Activated T-cell treated with anti-CD3 and anti-CD28 coated beads for 24 hours (primary cell): Measurements from ENCODE around the gene SELENOT.
"Not testable (repeated sequence)": the region's sequence is repeated elsewhere in the genome, so short reads cannot be mapped to it uniquely, and the experiment has no call there.

Experiments used
- DNase-seq: peaks from one replicate; pipeline ENCODE4 v3.0.0-alpha.2; 2020; ENCODE audit warnings: low read depth

Gene SELENOT, protein sequence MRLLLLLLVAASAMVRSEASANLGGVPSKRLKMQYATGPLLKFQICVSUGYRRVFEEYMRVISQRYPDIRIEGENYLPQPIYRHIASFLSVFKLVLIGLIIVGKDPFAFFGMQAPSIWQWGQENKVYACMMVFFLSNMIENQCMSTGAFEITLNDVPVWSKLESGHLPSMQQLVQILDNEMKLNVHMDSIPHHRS

DNA sequence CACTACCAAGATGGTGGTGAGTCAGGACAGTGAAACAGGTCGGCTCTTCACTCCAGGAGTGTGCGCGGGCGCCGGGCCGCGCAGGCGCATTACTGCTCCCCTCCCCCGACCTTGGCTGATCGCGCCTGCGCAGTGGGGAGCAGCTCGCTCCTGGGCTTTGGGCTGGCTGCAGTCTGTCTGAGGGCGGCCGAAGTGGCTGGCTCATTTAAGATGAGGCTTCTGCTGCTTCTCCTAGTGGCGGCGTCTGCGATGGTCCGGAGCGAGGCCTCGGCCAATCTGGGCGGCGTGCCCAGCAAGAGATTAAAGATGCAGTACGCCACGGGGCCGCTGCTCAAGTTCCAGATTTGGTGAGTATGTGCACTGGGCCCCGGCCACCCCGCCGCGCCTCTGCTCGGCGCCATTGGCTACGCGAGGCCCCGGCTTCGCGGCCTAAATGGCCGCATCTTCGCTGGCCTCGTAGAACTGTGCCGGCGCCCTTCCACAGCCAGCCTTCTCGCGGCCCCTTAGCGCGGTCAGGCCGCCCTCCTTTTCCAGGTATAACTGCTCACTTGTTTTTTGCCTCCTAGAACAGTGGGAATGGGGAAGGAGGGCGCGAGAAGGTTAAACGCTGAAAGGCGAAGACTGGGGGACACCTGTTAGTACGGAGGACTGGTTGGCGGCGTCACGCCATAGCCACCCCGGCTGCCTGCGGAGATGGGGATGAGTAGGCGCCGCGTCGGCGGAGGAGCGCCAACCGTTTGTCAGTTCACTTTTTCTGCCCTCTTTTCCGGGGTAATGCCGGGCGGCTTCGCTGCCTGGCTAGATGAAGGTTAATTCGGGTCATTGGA lies at the start of gene SELENOT:
TSS of gene SELENOT (plus strand) at position 169 of the 827 bp plus-strand sequence. CDS start at position 211, 42 bp downstream.
- peak; percentile 92 for DNase-seq

DNA sequence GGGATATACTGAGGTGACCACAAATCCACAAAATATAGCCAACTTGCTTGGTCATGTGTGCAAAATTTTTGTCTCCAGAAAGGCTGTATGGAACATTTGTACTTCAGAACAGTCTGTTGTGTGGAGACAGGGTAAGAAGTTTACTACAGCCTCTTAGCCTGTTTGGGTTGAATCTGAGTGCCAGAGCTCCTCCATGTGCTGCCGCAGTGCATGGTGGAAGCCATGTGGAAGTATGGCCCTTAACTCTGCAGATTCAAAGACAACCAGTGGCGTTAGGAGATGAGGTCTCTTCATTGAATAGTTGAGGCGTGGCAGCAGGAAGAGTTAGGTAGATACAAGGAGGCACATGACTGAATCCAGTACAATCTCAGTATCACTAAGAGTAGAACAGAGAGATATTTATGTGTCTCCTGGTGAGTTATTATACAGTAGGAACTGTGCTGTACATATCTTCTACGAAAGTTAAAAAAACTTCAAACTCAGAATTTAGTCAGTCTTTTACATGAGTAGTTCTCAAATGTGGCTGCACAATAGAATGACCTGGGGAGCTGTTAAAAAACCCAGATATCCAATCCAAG lies 47.2 kb upstream of the SELENOT start:
- no peak for DNase-seq

DNA sequence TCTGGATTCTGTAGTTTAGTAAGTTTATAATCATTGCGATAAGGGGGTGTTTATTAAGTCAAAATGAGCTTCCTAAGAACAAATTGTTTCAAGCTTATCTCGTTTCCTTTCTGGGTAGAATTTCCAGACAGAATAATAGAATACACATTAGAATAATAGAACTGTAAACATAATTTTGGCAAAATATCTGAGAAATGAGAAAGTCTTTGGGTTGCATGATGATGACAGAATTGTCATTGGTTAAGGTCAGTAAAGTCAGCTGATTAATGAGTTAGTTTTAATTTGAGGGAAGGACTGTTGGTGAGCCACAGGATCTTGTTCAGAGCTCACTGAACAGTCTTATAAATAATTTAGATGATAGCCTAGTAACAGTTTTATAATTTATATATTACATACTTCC lies 46.3 kb upstream of the SELENOT start:
- no peak for DNase-seq

DNA sequence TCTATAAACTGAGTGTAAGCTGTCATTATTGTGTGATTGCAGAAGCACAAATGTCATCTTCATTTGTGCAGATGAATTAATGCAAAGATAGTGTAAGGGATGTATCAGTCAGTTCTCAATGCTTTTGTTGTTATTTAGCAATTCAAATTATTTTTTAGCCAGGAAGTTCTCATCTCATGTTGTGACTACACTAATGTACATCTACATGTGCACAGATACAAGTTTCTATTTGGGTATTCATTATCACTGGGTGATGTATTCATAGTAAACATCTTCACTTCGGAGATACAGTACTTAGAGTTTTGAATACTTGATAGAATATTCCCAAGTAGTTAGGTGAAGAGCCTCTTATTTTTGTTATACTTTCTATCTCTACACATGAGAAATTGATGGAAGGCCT lies 45.4 kb upstream of the SELENOT start:
- no peak for DNase-seq

DNA sequence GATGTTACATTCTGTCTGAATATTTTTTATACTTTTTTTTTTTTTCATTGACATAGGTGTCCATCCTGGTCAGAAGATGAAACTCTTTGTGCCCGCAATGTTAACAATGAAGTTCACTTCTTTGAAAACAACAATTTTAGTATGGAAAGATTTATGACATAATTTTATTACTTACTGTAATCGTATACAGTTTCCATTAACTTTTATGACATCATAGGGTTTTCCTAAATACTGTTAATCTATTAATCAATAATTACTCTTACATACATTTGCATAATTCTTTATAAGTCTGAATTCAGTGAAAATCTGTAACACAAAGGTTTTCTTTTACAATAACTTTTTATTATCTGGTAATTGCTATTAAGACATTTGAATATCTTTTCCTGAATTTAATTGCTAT lies 38.9 kb upstream of the SELENOT start:
- no peak for DNase-seq

DNA sequence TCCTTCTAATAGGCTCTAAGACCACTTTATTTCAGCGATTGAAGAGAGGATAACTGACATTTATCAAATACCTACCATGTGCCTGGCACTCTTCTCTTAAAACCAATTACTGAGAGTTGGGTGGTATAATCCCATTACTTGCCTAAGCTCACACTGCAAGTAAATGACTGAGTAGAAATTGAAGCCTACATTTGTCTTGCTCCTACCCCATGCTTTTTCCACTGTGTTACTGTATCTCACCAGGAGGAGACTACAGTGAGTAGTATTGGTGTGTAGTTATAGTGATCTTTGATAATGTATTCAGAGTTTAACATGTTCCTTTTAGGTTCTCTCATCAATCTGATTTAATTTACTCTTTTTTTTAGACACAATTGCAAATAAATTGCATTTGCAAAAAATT lies 35.8 kb upstream of the SELENOT start:
- DNase-seq: no peak

DNA sequence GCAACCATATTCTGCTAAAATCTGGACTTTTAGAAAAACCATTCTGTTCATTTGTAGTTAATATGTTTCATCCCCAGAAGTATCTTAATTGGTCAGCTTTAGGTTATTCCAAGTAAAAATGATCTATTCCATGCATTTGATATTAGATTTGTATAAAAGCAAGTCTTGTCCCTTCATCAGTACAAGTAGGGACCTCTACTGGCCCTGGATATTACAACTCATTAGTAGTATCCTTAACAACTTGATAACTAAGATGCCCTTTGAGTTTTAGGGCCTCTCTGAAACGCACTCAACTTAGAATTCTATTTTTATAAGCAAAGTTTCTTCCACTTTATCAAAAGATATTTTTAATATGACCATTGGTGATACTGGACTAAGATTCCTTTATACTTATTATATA lies 25.3 kb upstream of the SELENOT start:
- no peak for DNase-seq

DNA sequence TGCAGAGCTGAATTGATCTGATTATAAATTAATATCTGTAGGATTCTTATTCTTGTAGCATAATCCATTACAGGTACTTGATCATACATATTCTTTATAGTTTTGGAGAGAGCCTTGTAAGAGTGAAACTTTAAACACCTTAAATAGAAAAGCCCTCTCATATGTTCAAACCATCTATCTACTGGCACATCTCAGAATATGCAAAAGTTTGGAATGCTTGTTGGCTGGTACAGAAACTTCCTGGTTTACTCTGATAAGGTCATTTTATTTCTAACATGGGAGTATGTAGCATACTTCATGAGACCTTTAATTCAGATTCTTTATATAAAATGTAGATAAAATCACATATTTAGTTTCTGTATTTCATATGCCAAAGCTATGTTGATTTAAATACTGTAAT lies 21.9 kb upstream of the SELENOT start:
- DNase-seq: no peak

DNA sequence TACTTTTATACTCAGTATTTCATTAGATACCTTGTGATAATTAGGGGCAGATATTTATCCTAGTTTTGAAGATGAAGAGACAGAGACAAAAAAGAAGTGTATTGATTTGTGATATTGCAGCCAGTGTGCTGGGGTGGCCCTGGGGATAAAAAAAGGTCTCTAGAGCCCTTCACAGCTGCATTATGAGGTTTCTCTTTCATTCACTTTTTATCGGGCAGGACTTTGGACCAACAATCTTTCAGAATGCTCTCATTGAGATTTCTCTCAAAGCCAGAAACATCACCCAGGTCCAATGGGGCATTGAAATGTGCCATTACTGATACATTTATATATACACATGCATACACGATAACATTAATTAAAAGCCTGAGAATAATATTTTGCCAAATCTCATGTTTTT lies 20.5 kb upstream of the SELENOT start:
- DNase-seq: no peak

DNA sequence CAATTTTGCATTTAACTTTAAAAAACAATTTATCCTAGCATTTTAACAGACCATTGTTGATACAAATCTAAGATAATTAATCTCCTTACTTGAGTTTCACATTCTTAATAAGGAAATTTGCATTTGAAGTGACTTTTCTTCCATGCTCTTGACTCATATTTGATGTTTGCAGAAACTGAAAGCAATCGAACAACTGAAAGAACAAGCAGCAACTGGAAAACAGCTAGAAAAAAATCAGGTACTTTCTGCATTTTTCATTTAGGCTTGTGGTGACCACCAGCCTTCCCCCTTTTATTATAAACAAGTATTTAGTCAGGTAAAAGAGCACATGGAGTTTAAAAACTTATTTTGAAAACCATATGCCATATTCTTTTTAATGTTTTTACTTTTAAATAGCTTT lies 20.1 kb upstream of the SELENOT start:
- no peak for DNase-seq

DNA sequence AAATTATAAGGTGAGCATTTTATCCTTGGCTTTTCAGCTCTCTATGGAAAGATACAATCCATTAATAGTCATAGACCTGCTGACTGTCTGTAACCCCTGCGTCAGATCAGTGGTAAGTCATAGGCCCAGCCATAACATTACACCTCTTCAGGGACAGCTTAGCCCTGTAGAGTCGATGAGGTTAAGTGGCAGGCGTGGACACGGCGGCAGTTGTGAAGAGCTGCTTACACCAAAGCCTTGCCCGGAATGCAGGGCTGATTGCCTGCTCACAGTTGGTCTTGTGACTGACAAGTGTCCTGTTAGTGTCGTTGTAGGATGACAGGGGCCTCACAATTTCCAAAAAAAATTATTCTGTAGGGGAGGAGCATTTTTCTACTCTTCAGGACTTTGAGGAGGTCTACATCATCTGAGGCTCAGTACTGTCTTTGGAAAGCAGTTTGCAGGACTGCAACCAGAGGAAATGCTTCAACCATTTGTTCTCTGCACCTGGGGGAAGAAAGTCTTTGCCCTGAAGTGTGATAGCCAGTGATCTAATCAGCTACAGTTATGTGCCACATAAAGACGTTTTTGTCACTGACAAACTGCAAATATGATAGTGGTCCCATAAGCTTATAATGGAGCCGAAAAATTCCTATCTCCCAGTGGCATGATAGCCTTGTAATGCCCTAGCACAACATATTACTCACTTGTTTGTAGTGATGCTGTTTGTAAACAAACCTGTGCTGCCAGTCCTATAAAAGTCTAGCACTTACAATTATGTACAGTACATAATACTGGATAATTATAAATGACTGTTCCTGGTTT lies 14.9 kb upstream of the SELENOT start:
- DNase-seq: no peak

DNA sequence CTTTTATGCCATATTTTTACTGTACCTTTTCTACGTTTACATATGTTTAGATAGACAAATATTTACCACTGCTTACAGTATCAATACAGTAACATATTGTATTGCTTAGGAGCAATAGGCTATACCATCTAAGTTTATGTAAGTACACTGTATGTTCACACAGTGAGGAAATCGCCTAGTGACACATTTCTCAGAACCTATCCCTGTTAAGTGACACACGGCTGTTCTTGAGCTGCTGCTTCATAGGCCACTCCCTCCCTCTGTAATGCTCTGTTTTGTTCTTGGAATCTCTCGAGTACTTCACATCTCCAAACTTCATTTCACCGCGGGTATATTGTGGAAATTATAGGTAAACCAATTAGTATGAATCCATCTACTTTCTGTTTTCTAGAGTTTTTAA lies 13.4 kb upstream of the SELENOT start:
- DNase-seq: no peak

DNA sequence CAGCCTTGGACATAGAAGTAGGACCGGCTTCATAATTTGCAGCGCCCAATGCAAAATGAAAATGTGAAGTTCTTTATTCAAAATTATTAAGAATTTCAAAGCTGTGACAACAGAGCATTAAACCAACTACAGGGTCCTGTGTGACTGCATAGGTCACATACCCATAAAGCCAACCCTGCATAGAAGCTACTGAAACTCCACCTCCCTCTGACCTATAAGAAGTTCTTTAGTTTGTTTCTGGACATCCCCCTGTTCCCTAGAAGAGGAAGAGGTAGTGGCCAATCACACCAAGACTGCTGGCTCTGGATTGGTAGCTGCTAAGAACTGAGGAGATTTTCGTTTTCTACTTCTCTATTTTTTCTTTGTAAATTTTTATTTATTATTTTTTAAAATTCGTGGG lies 9.0 kb upstream of the SELENOT start:
- DNase-seq: no peak

DNA sequence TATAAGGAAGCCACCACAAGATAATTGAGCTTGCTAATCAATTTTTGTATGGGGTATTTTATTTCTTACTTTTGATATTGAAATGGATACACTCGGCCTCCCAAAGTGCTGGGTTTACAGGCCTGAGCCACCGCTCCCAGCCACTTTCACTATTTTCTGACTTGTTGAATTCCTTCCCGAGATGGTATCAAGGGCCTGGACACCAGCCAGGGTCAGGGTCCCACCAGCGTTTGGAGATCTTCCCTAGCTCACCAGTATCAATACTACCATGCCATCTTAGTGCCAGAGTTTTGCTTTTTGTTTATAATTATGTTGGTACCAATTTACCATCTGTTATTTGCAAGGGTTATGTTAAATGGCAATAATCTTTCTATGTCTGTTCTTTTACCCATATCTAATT lies 5.5 kb upstream of the SELENOT start:
- no peak for DNase-seq

DNA sequence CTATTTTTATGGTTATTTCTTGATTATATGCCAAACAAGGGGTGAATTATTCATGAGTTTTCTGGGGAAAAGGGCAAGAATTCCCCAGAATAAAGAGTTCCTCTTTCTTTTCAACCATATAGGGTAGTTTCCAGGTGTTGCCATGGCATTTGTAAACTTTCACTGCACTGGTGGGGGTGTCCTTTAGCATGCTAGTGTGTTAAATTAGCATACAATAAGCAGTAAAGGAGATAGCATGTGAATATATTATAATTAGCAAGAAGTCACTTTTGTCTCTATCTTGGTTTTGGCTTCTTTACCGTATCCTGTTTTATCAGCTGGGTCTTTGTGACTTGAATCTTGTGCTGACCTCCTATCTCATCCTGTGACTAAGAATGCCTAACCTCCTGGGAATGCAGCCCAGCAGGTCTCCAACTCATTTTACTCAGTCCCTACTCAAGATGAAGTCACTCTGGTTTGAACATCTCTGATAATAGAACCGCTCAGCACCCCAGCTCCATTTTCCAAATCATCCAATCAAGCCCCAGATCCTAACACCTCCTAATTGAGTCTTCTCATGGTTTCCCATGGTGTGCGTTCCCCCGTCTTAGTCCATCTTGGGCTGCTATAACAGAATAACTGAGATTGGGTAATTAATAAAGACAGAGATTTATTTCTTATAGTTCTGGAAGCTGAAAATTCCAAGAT lies 3.4 kb upstream of the SELENOT start:
- no peak for DNase-seq

DNA sequence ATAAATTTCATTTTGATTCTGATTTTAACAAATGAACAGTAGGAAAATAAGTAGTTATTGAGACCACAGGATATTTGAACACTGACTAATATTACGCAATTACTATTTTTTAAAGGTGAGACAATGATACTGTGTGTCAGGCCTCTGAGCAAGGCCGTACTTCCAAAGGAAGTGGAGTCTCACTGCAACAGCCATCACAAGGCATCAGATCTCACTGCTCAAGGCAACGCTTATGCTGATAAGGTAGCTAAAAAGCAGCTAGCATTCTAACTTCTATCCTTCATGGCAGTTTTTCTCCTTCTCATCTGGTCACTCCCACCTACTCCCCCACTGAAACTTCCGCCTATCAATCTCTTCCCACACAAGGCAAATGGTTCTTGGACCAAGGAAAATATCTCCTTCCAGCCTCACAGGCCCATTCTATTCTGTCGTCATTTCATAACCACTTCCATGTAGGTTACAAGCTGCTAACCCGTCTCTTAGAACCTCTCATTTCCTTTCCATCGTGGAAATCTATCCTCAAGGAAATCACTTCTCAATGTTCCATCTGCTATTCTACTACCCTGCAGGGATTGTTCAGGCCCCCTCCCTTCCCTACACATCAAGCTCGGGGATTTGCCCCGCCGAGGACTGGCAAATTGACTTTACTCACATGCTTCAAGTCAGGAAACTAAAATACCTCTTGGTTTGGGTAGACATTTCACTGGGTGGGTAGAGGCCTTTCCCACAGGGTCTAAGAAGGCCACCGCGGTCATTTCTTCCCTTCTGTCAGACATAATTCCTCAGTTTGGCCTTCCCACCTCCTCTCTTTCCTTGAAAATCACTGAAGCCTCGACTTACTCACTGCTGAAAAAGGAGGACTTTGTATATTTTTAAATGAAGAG lies 2.2 kb upstream of the SELENOT start:
- DNase-seq: not testable (repeated sequence)

DNA sequence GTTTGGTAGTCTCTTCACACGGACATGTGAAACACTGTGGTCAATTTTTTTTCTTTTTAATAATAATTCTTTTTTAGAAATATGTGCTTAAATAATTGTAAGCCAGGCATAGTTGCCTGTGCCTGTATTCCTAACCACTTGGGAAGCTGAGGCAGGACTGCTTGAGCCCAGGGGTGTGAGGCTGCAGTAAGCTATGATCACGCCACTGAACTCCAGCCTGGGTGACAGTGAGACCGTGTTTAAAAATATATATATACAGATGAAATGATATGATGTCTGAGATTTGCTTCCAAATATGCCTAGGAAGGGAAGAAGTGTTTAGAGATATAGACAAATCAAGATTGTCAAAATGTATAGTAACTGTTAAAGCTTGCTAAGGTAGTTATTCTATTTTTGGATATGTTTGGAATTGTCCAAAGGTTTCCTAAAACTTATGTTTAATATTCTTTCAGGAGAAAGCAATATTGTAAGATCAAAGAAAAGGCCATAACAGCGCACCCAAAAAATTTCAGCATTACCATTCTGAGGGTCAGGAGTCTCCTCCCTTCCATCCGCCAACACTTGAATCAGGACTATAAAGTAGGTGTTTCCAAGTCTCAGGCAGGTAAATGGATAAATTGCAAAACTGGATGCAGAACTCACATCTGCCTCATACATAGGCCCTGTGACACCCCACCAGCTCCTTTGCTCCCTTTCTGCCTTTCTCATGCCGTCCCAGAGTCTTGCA lies 532 bp upstream of the SELENOT start:
- DNase-seq: no peak

DNA sequence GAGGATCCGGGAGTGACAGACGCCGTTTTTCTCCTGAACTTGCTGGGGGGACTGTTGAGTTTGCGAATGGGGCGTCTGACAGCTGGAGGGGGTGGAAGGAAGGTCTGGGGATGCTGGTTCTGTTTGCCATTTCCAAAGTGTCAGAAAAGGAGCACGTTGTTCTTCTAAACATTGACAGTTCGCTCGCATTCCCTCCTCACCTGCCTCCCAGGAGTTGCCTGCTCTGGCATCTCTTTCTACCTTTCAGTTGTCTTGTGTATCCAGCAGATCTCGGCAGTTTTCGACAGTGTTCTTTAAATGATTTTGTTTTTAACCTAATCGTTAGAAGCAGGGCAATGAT lies 829 bp downstream of the SELENOT start:
- DNase-seq: no peak

DNA sequence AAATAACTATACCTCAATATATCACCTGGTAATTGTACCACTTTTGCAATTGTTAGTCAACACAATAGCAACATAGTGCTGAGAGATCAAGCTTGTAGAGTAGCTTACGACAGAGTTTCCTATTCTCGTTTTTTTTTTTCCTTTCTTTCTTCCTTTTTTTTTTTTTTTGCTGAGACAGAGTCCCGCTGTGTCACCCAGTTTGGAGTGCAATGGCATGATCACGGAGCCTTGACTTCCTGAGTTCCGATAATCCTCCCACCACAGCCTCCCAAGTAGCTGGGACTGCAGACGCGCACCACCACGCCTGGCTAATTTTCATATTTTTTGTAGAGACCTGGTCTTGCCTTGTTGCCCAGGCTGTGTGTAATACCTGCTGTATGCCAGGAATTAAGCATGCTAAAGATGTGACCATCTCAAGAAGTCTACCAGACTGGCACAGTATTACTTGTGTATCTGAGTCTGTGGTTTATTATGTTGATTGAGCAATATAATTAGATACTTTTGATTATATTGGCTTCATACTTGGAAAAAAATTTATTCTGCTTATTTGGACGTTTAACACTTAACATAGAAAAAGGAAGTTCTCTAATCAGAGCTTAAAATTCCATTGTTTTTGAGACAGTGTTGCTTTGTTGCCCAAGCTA lies 3.0 kb downstream of the SELENOT start:
- DNase-seq: no peak
